Measurements from ENCODE around the gene ACTRT2.

GRCh38 chr1:2991753-2992495, 29.3 kb upstream of the ACTRT2 start:
- no peak for TF ChIP-seq CTCF (IDR thresholded peaks at IDR 0.05)
- no peak for TF ChIP-seq EP300 (IDR thresholded peaks at IDR 0.05)
- no peak for TF ChIP-seq POLR2A (IDR thresholded peaks at IDR 0.05)
